Right lobe of liver (tissue), 4 donors: ENCODE results near the gene GNAL.

Source experiments
- POLR2A ChIP-seq: fragments of 450-650 bp; IDR thresholded peaks from one replicate; pipeline ENCODE4 v1.6.1; 2017; ENCODE audit warnings: antibody characterized with exemption, mild to moderate bottlenecking
- TF ChIP-seq, protein P1 (sequence below), 4 donors: fragments of 200-600 bp in 3 of 4; fragments of 450-650 bp in 1 of 4; IDR thresholded peaks; one replicate each; pipeline versions ENCODE4 v1.5.1 to v1.8.0; 2016 to 2022; ENCODE audit warnings: antibody characterized with exemption in 4 of 4, mild to moderate bottlenecking in 2 of 4
- donor health status: DM: no; HTN: no; CAD: no.
- donor health status: DM: no; HTN: no; CAD: no.
- donor health status: DM: no; HTN: yes; CAD: no.

DNA sequence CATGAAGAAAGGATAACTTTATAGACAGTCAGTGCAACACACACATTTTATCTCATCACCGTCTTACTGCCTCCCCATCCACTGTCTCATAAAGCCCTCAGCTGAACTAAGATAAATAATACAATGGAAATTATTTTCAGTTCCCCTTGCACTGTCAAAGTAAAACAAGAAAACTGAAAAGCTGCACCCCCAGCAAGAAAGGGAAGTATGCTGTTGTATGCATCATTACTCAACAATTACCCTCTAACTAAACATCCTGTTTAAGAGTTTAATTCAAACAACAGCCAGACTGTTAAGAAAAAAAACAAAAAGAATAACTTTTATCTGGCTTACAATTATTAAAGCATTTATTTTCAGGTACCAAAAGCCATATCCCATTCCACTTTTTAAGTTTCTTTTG is 194.1 kb downstream of the GNAL start:
- TF ChIP-seq, protein P1, sequence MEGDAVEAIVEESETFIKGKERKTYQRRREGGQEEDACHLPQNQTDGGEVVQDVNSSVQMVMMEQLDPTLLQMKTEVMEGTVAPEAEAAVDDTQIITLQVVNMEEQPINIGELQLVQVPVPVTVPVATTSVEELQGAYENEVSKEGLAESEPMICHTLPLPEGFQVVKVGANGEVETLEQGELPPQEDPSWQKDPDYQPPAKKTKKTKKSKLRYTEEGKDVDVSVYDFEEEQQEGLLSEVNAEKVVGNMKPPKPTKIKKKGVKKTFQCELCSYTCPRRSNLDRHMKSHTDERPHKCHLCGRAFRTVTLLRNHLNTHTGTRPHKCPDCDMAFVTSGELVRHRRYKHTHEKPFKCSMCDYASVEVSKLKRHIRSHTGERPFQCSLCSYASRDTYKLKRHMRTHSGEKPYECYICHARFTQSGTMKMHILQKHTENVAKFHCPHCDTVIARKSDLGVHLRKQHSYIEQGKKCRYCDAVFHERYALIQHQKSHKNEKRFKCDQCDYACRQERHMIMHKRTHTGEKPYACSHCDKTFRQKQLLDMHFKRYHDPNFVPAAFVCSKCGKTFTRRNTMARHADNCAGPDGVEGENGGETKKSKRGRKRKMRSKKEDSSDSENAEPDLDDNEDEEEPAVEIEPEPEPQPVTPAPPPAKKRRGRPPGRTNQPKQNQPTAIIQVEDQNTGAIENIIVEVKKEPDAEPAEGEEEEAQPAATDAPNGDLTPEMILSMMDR (IDR thresholded peaks at IDR 0.05), result no peak
- TF ChIP-seq POLR2A, result no peak
